Measurements from ENCODE around the gene TENM4.
"Not testable (repeated sequence)": the region's sequence is repeated elsewhere in the genome, so short reads cannot be mapped to it uniquely, and the experiment has no call there.

Gene TENM4

GRCh38 chr11:79195209-79195608 lies 245.6 kb downstream of the TENM4 start:
- no peak for TF ChIP-seq CTCF (IDR thresholded peaks at IDR 0.05; ENCODE audit: control insufficient read depth, insufficient read depth, low read depth, low read length, missing control alignments)
- no peak overlapping the region for H3K4me3 ChIP-seq (ENCODE audit: control insufficient read depth, low read depth, low read length)
- DNase-seq (ENCODE audit: low read depth), result no peak

GRCh38 chr11:79193663-79194310 lies 247.0 kb downstream of the TENM4 start:
- DNase-seq (ENCODE audit: low read depth), result no peak
- TF ChIP-seq CTCF (IDR thresholded peaks at IDR 0.05; ENCODE audit: control insufficient read depth, insufficient read depth, low read depth, low read length, missing control alignments), result no peak
- no peak overlapping the region for H3K4me3 ChIP-seq (ENCODE audit: control insufficient read depth, low read depth, low read length)

GRCh38 chr11:79192836-79193235 lies 248.0 kb downstream of the TENM4 start:
- TF ChIP-seq CTCF (IDR thresholded peaks at IDR 0.05; ENCODE audit: control insufficient read depth, insufficient read depth, low read depth, low read length, missing control alignments), result no peak
- no peak for DNase-seq (ENCODE audit: low read depth)
- no peak overlapping the region for H3K4me3 ChIP-seq (ENCODE audit: control insufficient read depth, low read depth, low read length)

- not testable (repeated sequence) for H3K4me3 ChIP-seq (ENCODE audit: control insufficient read depth, low read depth, low read length); DNase-seq (ENCODE audit: low read depth)
Measured at GRCh38 chr11:79191716-79192115, 249.1 kb downstream of the TENM4 start.

GRCh38 chr11:79190553-79190952 lies 250.3 kb downstream of the TENM4 start:
- H3K4me3 ChIP-seq (ENCODE audit: control insufficient read depth, low read depth, low read length); DNase-seq (ENCODE audit: low read depth): not testable (repeated sequence)

- DNase-seq (ENCODE audit: low read depth), result no peak
- no peak overlapping the region for H3K4me3 ChIP-seq (ENCODE audit: control insufficient read depth, low read depth, low read length)
- TF ChIP-seq CTCF (IDR thresholded peaks at IDR 0.05; ENCODE audit: control insufficient read depth, insufficient read depth, low read depth, low read length, missing control alignments), result no peak
Measured at GRCh38 chr11:79189601-79190000, 251.2 kb downstream of the TENM4 start.

- no peak for TF ChIP-seq CTCF (IDR thresholded peaks at IDR 0.05; ENCODE audit: control insufficient read depth, insufficient read depth, low read depth, low read length, missing control alignments)
- no peak for DNase-seq (ENCODE audit: low read depth)
Measured at GRCh38 chr11:79189055-79189454, 251.8 kb downstream of the TENM4 start.

GRCh38 chr11:79186669-79187068 lies 254.2 kb downstream of the TENM4 start:
- no peak for TF ChIP-seq CTCF (IDR thresholded peaks at IDR 0.05; ENCODE audit: control insufficient read depth, insufficient read depth, low read depth, low read length, missing control alignments)
- no peak for DNase-seq (ENCODE audit: low read depth)
- H3K4me3 ChIP-seq (ENCODE audit: control insufficient read depth, low read depth, low read length), result no peak overlapping the region

More at GRCh38 chr11:79189055-79189454, 251.8 kb downstream of the TENM4 start:
- no peak overlapping the region for H3K4me3 ChIP-seq (ENCODE audit: control insufficient read depth, low read depth, low read length)
